HK-2 (cell line): ENCODE data around the gene DYNLT3.

Source experiments
- DNase-seq: peaks from one replicate; pipeline ENCODE4 v3.0.0-alpha.2; 2018; ENCODE audit not compliant: unreplicated experiment

The DYNLT3 gene

GRCh38 chrX:37846934-37847732 is at the start of gene DYNLT3:
Gene DYNLT3, minus strand, starts transcription at chrX:37847571. Its CDS starts 61 bp downstream, at chrX:37847510.
- DNase-seq: peak; percentile 81

DNA sequence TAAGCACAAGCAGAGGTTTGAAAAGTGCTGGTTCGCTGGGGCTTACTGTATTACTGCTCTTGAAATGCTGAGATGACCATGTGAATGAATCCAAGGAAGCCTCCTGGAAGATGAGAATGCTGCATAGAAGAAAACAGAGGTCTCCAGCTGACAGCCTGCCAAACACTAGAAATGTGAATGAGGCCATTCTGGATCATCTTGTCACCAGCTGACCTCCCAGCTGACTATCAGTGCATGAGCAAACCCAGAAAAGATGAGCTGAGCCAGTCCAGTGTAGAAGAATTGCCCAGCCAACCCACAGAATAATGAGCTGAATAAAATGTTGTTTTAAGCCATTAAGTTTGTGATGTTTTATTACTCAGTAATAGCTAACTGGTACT is 49.1 kb upstream of the DYNLT3 start:
- DNase-seq: no peak

- DNase-seq: no peak
Observed at GRCh38 chrX:37895795-37896510, 48.6 kb upstream of the DYNLT3 start.

DNA sequence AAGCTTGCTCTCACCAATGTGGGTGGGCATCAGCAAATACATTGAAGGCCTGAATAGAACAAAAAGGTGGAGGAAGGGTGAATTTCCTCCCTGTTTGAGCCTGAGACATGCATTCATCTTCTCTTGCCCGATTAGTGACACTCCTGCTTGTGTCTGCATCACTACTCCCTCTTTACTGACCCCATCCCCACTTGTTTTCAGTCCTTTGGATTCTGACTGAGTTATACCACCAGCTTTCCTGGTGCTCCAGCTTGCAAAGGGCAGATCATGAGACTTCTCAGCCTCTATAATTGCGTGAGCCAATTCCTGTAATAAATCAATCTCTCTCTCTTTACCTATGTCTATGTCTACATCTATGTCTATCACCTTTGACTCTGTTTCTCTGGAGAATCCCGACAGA is 47.4 kb upstream of the DYNLT3 start:
- no peak for DNase-seq

DNA sequence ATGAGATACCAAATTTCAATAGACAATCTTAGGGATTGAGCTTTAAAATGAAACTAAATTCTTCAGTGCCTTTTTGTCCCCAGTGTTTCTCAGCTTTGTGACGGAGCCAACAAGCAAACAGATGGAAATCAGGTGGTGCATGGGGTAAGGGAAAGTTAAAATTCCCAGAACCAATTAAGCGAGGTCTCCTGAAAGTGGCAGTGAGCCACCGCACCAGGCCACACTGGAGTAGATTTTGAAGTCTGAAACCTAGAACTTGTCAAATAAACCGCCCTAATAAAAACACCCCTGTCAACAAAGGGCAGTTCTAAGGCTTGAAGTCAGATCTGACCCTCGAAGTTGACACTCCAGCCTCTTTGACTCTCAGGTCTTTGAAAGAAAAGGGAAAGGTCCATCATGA is 40.6 kb upstream of the DYNLT3 start:
- DNase-seq: no peak

DNA sequence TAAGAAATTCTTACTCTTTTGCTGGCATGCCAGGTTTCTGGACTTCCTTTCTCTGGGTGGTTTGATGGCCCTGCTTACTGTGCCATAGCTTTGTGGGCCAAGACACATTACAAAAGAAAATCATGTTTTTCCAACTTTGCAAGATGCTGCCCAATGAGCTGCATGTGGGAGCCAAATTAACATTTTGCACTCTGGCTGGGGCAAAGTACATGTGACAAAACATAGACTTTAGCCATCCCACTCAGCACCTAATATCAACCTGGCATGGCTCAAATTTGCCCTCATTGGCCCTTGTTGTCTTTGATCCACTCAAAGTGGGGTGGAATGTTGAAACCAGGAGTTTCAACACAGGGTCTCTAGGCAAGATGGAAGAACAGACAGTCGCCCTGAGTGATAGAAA is 40.0 kb upstream of the DYNLT3 start:
- no peak for DNase-seq

- DNase-seq: no peak
Observed at GRCh38 chrX:37883196-37883595, 35.8 kb upstream of the DYNLT3 start.

DNA sequence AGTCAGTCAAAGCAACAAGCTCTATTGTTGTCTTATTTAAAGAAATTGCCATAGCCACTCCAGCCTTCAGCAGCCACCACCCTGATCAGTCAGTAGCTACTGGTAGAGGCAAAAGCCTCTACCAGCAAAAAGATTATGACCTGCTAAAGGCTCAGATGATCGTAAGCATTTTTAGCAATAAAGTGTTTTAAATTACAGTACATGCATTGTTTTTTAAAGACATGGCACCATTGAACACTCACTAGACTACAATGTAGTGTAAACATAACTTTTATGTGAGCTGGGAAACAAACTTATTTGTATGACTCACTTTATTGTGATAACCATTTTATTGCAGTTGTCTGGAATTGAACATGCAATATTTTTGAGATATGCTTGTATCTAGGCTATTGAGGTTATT is 32.3 kb upstream of the DYNLT3 start:
- no peak for DNase-seq

GRCh38 chrX:37876716-37877115 is 29.3 kb upstream of the DYNLT3 start:
- no peak for DNase-seq

GRCh38 chrX:37875675-37876074 is 28.3 kb upstream of the DYNLT3 start:
- DNase-seq: no peak

GRCh38 chrX:37873220-37873619 is 25.8 kb upstream of the DYNLT3 start:
- DNase-seq: no peak

DNA sequence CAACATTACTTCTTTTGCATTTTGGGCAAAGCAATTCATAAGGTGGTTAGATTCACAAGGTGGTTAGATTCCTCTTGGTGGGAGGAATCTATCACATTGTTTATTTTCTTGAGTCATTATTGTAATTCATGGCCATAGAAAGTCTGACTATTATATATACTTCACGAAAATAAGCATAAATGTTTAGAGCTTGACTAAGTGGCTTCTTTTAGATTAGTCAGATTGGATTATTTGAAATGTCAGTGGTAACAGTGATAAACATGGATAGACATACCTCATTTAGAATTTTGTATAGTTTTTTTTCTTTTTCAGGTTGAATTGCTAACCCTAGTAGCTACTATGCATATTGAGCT is 24.9 kb upstream of the DYNLT3 start:
- no peak for DNase-seq

DNA sequence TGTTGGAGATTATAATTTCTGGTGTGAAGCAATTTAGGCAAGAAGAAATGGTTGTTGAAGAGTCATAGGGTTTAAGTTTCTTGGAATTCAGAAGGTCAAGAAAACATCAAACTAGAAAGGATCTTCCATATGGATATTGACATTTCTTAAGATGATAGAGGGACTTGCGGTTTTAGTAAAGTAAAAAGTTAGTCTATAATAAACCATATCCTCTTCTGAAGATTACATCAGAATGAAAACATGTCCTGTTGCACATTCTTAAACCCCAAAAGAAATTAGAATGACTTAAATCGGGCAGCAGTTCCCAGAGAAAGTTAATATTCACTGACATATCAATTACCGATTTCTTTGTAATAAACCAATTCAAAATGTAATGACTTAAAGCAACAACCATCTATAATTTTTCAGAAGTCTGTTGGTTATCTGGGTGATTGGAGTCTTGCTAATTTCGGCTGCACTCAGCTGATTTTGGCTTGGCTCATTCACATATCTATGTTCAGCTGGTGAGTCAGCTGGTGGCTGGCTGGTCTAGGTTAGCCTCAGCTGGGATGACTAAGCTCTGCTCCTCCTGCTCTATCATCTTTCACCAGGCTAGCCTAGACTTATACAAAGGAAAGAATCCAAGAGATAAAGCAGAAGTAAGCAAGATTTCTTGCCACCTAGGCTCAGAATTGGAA is 24.4 kb upstream of the DYNLT3 start:
- DNase-seq: peak; percentile 13

DNA sequence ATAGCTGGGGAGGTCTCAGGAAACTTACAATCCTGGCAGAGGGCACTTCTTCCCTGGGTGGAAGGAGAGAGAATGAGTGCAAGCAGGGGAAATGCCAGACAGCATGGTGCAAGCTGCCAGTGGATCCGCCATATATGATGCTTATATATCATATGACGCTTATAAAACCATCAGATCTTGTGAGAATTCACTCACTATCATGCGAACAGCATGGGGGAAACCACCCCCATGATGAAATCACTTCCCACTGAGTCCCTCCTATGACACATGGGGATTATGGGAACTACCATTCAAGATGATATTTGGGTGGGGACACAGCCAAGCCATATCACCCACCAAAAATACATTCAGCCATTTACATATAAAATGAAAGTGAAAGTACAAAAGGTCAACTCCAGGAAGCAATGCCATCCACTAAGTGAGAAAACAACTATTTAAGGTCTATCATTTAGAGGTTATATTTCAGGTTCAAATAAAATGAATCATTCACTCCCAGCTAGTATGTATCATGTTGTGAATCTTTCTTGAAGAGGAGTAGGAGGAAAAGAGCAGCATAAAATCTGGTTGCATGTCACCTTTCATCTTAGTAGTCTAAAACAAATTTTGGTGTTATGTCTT is 20.3 kb upstream of the DYNLT3 start:
- no peak for DNase-seq

DNA sequence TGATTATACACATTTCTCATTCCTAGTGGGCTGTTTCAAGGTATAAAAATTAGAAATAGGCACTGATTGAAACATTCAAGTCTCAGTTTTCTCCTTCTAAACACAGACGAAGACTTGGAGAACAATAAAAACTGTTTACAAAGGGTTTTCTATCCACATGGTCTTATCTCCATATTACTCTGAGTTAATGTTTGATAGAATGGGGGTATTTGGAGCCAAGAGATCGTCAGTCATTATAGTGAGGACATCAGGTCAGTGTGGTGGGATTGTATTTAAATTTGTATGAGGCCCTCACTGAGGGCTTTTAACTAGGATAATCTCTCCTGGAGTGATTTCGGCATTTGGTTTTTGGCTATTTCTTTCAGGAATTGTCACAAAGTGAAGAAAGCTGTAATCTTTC is 16.4 kb upstream of the DYNLT3 start:
- no peak for DNase-seq

- no peak for DNase-seq
Observed at GRCh38 chrX:37862851-37863250, 15.5 kb upstream of the DYNLT3 start.

DNA sequence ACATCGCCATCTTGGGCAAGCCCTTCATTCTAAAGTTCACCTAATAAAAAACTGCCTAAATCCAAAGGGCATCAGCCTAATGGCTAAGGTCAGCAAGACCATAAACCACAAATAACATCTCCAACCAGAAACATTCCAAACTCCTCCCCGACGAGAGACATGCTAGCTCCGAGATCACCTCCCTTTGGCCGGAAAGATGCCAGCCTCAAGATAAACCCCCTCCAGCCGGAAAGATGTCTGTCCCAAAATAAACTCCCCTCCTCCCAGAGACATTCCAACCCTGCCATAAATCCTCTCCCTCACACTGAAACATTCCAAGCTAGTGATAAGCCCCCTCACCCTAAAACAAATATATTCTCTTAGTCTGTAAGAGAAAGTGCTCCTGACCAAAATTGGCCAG is 13.3 kb upstream of the DYNLT3 start:
- DNase-seq: no peak

DNA sequence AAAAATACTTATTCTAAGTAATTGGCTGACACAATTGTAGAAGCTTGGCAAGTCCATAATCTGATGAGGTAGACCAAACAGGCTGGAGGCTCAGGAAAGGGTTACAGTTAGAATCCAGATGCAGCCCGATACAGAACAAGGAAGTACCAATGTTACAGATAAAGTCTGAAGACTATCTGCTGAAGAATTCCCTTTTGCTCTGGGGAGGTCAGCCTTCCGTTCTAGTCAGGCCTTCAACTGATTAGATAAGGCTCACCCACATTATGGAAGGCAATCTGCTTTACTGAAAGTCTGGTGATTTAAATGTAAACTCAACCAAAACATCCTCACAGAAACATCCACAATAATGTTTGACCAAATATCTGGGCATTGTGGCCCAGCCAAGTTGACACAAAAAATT is 7.4 kb upstream of the DYNLT3 start:
- no peak for DNase-seq

- DNase-seq: no peak
Observed at GRCh38 chrX:37854148-37854547, 6.8 kb upstream of the DYNLT3 start.

DNA sequence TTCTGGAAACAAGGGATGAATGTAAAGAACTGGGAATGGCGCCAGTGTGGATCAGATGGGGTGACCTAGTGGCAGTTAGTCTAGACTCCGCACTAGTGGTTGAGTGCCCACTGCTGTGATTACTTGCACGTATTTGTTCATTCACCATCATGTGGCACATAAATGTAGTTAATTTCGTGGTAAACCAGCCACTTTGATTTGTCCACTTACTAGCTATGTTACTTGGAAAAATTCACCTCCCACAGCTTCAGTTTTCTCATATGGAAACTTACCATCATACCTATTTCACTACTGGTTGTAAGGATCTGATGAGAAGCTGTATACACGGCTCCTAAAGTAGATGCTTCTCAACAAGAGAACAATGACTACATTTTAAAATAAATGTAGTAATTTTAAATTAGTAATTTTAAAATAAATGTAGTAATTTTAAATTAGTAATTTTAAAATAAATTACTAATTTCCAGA is 394 bp upstream of the DYNLT3 start:
- DNase-seq: no peak

DNA sequence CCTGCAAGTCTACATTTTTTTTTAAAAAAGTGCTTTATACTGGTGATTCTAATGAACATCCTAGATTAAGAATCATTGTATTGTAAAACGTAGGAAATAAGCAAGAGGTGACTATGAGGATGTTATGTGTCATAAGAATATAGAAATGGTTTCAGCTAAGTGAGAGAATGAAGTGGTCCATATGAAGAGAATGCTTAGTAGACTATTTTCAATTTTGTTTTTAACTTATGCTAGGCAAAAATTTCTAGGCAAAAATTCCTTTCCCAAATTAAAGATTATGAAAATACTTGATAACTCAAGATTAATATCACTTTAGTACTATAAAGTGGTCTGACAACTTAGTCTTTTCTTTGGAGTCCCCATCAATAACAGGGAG is 825 bp downstream of the DYNLT3 start:
- DNase-seq: no peak

GRCh38 chrX:37846141-37846540 is 1.2 kb downstream of the DYNLT3 start:
- DNase-seq: no peak
